Suprapubic skin (tissue), 4 donors: ENCODE measurements around the gene COL19A1. TPM values are rescaled to one million over a fixed set of nuclear protein-coding genes. Genes with fewer than 3 reads are reported as not detected.
A peak's percentile ranks its signal among the peaks of the same experiment; 100 is the strongest.

Experiments used
- DNase-seq, 2 donors: peaks; one replicate each; pipeline ENCODE4 v3.0.0-alpha.2; 2019; ENCODE audit warnings: low spot score in 2 of 2
- H3K27ac ChIP-seq: fragments of 200-600 bp; sonication (generic); one replicate; pipeline ENCODE4 v1.5.1; 2019
- H3K27me3 ChIP-seq: fragments of 200-600 bp; sonication (generic); one replicate; pipeline ENCODE4 v1.5.1; 2019
- H3K36me3 ChIP-seq: fragments of 200-600 bp; sonication (generic); one replicate; pipeline ENCODE4 v1.5.1; 2019
- H3K4me1 ChIP-seq: fragments of 200-600 bp; sonication (generic); one replicate; pipeline ENCODE4 v1.5.1; 2019
- H3K4me3 ChIP-seq: fragments of 200-600 bp; sonication (generic); one replicate; pipeline ENCODE4 v1.5.1; 2019; ENCODE audit warnings: mild to moderate bottlenecking
- H3K9me3 ChIP-seq: fragments of 200-600 bp; sonication (generic); one replicate; pipeline ENCODE4 v1.5.1; 2019
- CTCF ChIP-seq, 2 donors: fragments of 200-600 bp in 1 of 2; fragments of 450-650 bp in 1 of 2; sonication (generic) in 1 of 2; IDR thresholded peaks; one replicate each; pipeline ENCODE4 v1.5.1; 2016 to 2019; ENCODE audit warnings: antibody characterized with exemption in 2 of 2, mild to moderate bottlenecking in 1 of 2, moderate library complexity in 1 of 2
- EP300 ChIP-seq: sonication (generic); formaldehyde crosslinking; IDR thresholded peaks from one replicate; pipeline ENCODE4 v1.6.1; 2017; ENCODE audit warnings: antibody characterized with exemption
- POLR2A ChIP-seq, 2 donors: fragments of 450-650 bp; IDR thresholded peaks; one replicate each; pipeline ENCODE4 v1.6.1; 2017; ENCODE audit warnings: antibody characterized with exemption in 2 of 2, mild to moderate bottlenecking in 2 of 2, moderate library complexity in 2 of 2
- POLR2AphosphoS5 ChIP-seq, 3 donors: sonication (generic); formaldehyde crosslinking; IDR thresholded peaks; one replicate each; pipeline ENCODE4 v1.6.1; 2017; ENCODE audit warnings: antibody characterized with exemption in 3 of 3
- WGBS: methylation state at CpG from one replicate; pipeline ENCODE4 v1.1.5; 2018; 5-methylcytosine and 5-hydroxymethylcytosine counted together
- total RNA-seq, 4 donors: library from RNA; depleted of rRNA; stranded (reverse); fragments of >200 nt; gene quantifications; one replicate each; pipeline ENCODE4 v1.1.0, GENCODE V29; 2016

COL19A1 gene
- total RNA-seq, 4 donors from 2014 or later: 0.10 TPM; not detected in 3

- 14% methylated on average over 4 of the region's 4 CpGs for WGBS
- Histone ChIP-seq H3K4me1 (peaks cover 9% of the 10 kb centered on the region), H3K9me3 (no peaks in the 10 kb centered on the region), H3K27me3 (no peaks in the 10 kb centered on the region), H3K4me3 (no peak overlapping the region), H3K27ac (no peak overlapping the region), H3K36me3 (no peaks in the 10 kb centered on the region)
- no peak for TF ChIP-seq POLR2A (IDR thresholded peaks at IDR 0.05)
- TF ChIP-seq CTCF (IDR thresholded peaks at IDR 0.05): peak in 1 of 2 donors; percentile 64
- no peak for TF ChIP-seq POLR2AphosphoS5 (IDR thresholded peaks at IDR 0.05)
- no peak for TF ChIP-seq EP300
- DNase-seq: no peak
Measured at GRCh38 chr6:70221025-70221714, 354.8 kb downstream of the COL19A1 start.

- Histone ChIP-seq H3K27ac (no peak overlapping the region), H3K27me3 (no peaks in the 10 kb centered on the region), H3K9me3 (no peaks in the 10 kb centered on the region), H3K36me3 (no peaks in the 10 kb centered on the region), H3K4me1 (peaks cover 9% of the 10 kb centered on the region), H3K4me3 (no peak overlapping the region)
- no peak for TF ChIP-seq EP300
- TF ChIP-seq POLR2AphosphoS5 (IDR thresholded peaks at IDR 0.05): no peak
- no peak for TF ChIP-seq POLR2A (IDR thresholded peaks at IDR 0.05)
- TF ChIP-seq CTCF (IDR thresholded peaks at IDR 0.05): no peak
- WGBS: 39% methylated on average over 6 of the region's 6 CpGs
- DNase-seq: no peak
Measured at GRCh38 chr6:70221715-70222438, 355.5 kb downstream of the COL19A1 start.

GRCh38 chr6:70222439-70222749 lies 356.0 kb downstream of the COL19A1 start:
- H3K27ac ChIP-seq: no peak overlapping the region
- H3K36me3 ChIP-seq: no peaks in the 10 kb centered on the region
- H3K4me3 ChIP-seq: no peak overlapping the region
- H3K27me3 ChIP-seq: no peaks in the 10 kb centered on the region
- no peak for DNase-seq
- H3K9me3 ChIP-seq: no peaks in the 10 kb centered on the region
- peaks cover 9% of the 10 kb centered on the region for H3K4me1 ChIP-seq
- 43% methylated on average over 2 of the region's 2 CpGs for WGBS
- TF ChIP-seq CTCF (IDR thresholded peaks at IDR 0.05): no peak
- no peak for TF ChIP-seq POLR2AphosphoS5 (IDR thresholded peaks at IDR 0.05)
- no peak for TF ChIP-seq EP300
- TF ChIP-seq POLR2A (IDR thresholded peaks at IDR 0.05): no peak

GRCh38 chr6:70225055-70225454 lies 358.7 kb downstream of the COL19A1 start:
- no peaks in the 10 kb centered on the region for H3K9me3 ChIP-seq
- WGBS: 66% methylated on average over 2 of the region's 2 CpGs
- DNase-seq: no peak

More at GRCh38 chr6:70225055-70225454, 358.7 kb downstream of the COL19A1 start:
- no peak overlapping the region for H3K4me3 ChIP-seq
- no peaks in the 10 kb centered on the region for H3K36me3 ChIP-seq
- peaks cover 9% of the 10 kb centered on the region for H3K4me1 ChIP-seq
- no peak overlapping the region for H3K27ac ChIP-seq
- H3K27me3 ChIP-seq: no peaks in the 10 kb centered on the region
- TF ChIP-seq POLR2A (IDR thresholded peaks at IDR 0.05) (no peak), POLR2AphosphoS5 (IDR thresholded peaks at IDR 0.05) (no peak), CTCF (IDR thresholded peaks at IDR 0.05) (no peak), EP300 (no peak)
